ENCODE data around the gene ZFR2.

- TF ChIP-seq, protein P1, sequence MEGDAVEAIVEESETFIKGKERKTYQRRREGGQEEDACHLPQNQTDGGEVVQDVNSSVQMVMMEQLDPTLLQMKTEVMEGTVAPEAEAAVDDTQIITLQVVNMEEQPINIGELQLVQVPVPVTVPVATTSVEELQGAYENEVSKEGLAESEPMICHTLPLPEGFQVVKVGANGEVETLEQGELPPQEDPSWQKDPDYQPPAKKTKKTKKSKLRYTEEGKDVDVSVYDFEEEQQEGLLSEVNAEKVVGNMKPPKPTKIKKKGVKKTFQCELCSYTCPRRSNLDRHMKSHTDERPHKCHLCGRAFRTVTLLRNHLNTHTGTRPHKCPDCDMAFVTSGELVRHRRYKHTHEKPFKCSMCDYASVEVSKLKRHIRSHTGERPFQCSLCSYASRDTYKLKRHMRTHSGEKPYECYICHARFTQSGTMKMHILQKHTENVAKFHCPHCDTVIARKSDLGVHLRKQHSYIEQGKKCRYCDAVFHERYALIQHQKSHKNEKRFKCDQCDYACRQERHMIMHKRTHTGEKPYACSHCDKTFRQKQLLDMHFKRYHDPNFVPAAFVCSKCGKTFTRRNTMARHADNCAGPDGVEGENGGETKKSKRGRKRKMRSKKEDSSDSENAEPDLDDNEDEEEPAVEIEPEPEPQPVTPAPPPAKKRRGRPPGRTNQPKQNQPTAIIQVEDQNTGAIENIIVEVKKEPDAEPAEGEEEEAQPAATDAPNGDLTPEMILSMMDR (IDR thresholded peaks at IDR 0.05), result no peak
- TF ChIP-seq POLR2A (IDR thresholded peaks at IDR 0.05), result no peak
Measured at GRCh38 chr19:3908266-3909054, 39.6 kb upstream of the ZFR2 start.
